HL-60 (cell line): Measurements from ENCODE around the gene FNIP1.

ENCODE experiments used
- DNase-seq, 2 experiments: peaks; one replicate each; pipeline ENCODE4 v3.0.0-alpha.2; 2010 to 2020; ENCODE audit warnings: low read depth in 1 of 2, low spot score in 1 of 2
- H3K27ac ChIP-seq: fragments of 250-450 bp; sonication (Bioruptor Pico); replicated peaks from 2 replicates; pipeline ENCODE4 v1.5.1; 2020; ENCODE audit warnings: mild to moderate bottlenecking, moderate library complexity
- H3K27me3 ChIP-seq: fragments of 250-450 bp; sonication (Bioruptor Pico); 2 replicates; pipeline ENCODE4 v1.5.1; 2021; ENCODE audit warnings: mild to moderate bottlenecking, moderate library complexity; ENCODE audit not compliant: insufficient read depth, poor library complexity, severe bottlenecking
- H3K4me3 ChIP-seq: replicated peaks from 2 replicates; pipeline ENCODE4 v1.5.1; 2011; ENCODE audit warnings: mild to moderate bottlenecking, control low read depth, low read length; ENCODE audit not compliant: insufficient read depth
- GABPA ChIP-seq: IDR thresholded peaks from 2 replicates; pipeline ENCODE4 v1.6.1; 2012; ENCODE audit warnings: low read depth
- POLR2AphosphoS5 ChIP-seq: IDR thresholded peaks from 2 replicates; pipeline ENCODE4 v1.6.1; 2012; ENCODE audit warnings: low read depth
- SPI1 ChIP-seq: IDR thresholded peaks from 2 replicates; pipeline ENCODE4 v1.6.1; 2012; ENCODE audit warnings: low read depth, mild to moderate bottlenecking, borderline replicate concordance
- TF ChIP-seq, protein P1 (sequence below): IDR thresholded peaks from 2 replicates; pipeline ENCODE4 v1.6.1; 2012; ENCODE audit warnings: low read depth; ENCODE audit not compliant: insufficient replicate concordance
- TF ChIP-seq, protein P2 (sequence below): IDR thresholded peaks from one replicate; pipeline ENCODE4 v1.5.1; 2011; ENCODE audit warnings: low read length, control low read depth, inconsistent platforms; ENCODE audit not compliant: insufficient read depth

The FNIP1 gene

DNA sequence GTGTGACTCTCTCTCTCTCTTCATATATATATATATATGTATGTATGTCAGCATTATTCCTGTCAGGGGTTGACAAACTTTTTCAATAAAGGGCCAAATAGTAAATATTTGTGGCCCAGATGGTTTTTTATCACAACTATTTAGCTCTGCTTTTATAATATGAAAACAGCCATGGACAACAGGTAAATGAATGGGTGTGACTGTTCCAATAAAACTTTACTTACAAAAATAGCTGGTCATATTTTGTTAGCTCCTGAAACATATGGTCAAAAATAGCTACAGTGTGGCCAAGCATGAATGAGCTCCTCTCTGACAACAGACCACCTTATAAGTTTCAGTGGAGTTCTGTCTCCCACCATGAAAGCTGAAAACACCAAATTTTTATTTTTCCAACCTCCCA lies 183.4 kb downstream of the FNIP1 start:
- no peak for TF ChIP-seq GABPA
- TF ChIP-seq, protein P1, sequence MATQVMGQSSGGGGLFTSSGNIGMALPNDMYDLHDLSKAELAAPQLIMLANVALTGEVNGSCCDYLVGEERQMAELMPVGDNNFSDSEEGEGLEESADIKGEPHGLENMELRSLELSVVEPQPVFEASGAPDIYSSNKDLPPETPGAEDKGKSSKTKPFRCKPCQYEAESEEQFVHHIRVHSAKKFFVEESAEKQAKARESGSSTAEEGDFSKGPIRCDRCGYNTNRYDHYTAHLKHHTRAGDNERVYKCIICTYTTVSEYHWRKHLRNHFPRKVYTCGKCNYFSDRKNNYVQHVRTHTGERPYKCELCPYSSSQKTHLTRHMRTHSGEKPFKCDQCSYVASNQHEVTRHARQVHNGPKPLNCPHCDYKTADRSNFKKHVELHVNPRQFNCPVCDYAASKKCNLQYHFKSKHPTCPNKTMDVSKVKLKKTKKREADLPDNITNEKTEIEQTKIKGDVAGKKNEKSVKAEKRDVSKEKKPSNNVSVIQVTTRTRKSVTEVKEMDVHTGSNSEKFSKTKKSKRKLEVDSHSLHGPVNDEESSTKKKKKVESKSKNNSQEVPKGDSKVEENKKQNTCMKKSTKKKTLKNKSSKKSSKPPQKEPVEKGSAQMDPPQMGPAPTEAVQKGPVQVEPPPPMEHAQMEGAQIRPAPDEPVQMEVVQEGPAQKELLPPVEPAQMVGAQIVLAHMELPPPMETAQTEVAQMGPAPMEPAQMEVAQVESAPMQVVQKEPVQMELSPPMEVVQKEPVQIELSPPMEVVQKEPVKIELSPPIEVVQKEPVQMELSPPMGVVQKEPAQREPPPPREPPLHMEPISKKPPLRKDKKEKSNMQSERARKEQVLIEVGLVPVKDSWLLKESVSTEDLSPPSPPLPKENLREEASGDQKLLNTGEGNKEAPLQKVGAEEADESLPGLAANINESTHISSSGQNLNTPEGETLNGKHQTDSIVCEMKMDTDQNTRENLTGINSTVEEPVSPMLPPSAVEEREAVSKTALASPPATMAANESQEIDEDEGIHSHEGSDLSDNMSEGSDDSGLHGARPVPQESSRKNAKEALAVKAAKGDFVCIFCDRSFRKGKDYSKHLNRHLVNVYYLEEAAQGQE = no peak
- TF ChIP-seq, protein P2, sequence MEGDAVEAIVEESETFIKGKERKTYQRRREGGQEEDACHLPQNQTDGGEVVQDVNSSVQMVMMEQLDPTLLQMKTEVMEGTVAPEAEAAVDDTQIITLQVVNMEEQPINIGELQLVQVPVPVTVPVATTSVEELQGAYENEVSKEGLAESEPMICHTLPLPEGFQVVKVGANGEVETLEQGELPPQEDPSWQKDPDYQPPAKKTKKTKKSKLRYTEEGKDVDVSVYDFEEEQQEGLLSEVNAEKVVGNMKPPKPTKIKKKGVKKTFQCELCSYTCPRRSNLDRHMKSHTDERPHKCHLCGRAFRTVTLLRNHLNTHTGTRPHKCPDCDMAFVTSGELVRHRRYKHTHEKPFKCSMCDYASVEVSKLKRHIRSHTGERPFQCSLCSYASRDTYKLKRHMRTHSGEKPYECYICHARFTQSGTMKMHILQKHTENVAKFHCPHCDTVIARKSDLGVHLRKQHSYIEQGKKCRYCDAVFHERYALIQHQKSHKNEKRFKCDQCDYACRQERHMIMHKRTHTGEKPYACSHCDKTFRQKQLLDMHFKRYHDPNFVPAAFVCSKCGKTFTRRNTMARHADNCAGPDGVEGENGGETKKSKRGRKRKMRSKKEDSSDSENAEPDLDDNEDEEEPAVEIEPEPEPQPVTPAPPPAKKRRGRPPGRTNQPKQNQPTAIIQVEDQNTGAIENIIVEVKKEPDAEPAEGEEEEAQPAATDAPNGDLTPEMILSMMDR = no peak
- TF ChIP-seq SPI1 = no peak
- no peak for TF ChIP-seq POLR2AphosphoS5
- Histone ChIP-seq H3K4me3 (no peak overlapping the region), H3K27ac (no peak overlapping the region), H3K27me3 (no peaks in the 10 kb centered on the region)
- no peak for DNase-seq

DNA sequence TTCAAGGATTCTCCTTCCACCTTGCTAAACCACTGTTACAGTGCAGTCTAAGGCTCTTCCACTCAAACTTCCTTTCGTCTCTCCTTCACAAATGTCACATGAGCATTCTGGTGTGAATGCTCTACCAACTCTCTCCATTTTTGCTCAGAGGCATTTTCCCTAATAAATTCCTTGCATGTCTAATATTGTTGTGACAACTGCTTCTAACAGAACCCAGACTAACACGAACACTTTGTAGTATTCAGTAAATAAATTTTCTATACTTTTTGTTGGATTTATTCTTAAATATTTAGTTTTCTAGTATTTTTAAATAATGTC lies 185.8 kb downstream of the FNIP1 start:
- TF ChIP-seq, protein P2 = no peak
- no peak for TF ChIP-seq SPI1
- no peak for TF ChIP-seq POLR2AphosphoS5
- TF ChIP-seq GABPA = no peak
- TF ChIP-seq, protein P1 = no peak
- H3K27ac ChIP-seq = no peak overlapping the region
- no peaks in the 10 kb centered on the region for H3K27me3 ChIP-seq
- H3K4me3 ChIP-seq = no peak overlapping the region
- no peak for DNase-seq

DNA sequence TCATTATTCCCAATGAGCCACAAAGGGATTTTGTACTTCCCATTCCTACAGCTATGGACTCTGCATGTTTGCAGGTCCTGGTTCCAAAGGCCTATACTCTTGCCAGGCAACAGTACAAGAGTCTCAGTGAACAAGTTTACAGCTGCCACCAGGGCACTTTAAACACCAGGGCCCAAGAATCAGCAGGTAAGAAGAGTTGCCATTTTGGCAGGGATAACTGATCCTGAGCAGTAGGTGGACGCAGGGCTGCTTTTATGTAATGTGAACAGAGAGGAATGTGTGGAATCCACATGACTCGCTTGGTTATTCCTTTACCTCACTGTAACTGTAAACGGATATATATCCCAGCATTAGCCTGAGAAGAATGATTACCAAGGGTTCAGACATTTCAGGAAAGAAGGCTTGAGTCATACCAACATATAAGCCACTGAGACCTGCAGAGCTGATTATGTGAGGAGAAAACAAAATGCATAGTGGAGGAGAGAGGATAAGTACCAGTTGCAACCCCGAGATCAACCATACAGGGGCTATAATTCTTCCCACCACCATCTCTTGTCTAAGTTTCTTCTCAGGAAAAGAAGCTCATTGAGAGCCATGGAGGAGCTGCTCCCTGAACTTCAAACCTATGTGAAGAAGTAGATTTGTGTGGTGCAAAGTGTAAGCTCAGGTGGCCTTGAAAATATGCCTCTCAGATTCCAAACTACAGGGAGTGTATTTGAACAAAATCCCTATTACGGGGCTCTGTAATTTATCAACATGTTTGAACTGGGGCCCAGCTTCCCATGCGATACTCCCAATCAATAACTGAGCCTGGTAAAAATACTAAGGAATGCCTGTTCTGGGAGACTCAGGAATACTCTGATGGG lies 186.4 kb downstream of the FNIP1 start:
- TF ChIP-seq GABPA (no peak), SPI1 (no peak), POLR2AphosphoS5 (no peak)
- TF ChIP-seq, protein P1 = no peak
- TF ChIP-seq, protein P2 = no peak
- no peak overlapping the region for H3K27ac ChIP-seq
- no peak overlapping the region for H3K4me3 ChIP-seq
- no peaks in the 10 kb centered on the region for H3K27me3 ChIP-seq
- no peak for DNase-seq
